SK-N-DZ (cell line): ENCODE measurements around the gene ZNF669.

Experiments
- DNase-seq: peaks from one replicate; pipeline ENCODE4 v3.0.0-alpha.2; 2015; ENCODE audit warnings: low spot score

Gene ZNF669

DNA sequence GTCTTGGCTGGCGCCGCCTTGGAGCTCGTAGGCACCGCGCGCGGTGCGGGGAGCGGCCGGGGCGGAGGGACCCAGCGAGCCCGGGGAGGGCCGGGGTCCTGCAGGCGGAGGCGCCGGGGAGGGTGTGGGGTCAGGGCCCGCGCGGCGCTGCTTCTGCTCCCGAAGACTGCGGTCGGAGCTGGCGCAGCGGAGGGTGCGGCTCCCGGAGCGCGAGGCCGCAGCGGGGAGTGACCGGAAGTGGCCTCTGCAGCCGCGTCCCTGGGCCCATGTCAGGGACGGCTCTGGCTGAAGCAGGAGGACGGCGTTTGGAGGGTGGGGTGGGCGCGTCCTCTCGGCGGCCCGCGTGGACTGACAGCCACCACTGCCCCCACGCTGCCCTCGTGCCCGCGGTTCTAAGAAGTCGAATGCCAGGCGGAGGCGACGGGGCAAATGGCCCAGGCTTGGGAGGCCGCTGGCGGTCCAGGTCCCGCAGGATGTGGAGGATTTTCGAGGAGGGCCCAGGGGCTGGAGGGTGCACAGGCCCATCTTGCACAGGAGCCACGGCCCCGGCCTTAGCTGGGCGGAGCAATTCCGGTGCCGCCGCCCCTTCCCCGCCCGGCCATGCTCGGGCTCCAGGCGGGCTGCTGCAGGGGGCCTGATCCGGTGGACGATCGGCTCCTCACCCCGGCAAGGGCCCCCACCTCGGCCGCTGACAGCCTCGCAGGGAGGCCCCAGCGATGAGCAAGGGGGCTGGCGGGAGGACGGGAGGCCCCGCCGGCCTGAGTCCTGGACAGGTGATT is 7.7 kb upstream of the ZNF669 start:
- DNase-seq = peak; percentile 57

GRCh38 chr1:247111259-247111699 is 7.1 kb upstream of the ZNF669 start:
- no peak for DNase-seq

DNA sequence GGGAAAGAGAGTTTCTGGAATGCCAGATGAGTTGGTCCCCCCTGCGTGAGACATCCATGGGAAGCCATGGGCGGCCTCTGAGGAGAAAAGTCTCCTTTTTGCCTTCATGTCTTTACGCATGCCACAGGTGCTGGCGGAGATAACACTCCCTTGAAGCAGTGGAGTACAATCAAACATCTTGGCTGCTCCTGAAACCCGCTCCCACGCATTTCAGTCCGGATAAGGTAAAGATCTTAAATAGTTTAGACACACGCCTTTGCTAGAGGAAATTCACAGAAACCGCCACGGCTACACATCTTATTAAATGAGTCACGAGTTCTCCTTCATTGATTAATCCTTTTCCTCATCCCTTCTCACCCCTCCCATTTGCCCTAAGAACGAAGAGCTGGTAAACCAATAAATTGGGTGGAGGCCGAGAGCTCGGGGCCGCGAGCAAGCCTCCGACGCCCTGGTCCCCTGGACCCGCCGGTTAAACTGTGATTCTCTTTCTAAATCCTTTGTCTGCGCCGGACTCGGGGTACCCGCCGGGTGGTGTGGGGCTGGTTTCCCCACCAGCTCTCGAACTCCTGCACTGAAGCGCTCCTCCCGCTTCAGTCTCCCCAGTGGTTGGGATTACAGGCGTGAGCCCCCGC is 6.6 kb upstream of the ZNF669 start:
- no peak for DNase-seq

DNA sequence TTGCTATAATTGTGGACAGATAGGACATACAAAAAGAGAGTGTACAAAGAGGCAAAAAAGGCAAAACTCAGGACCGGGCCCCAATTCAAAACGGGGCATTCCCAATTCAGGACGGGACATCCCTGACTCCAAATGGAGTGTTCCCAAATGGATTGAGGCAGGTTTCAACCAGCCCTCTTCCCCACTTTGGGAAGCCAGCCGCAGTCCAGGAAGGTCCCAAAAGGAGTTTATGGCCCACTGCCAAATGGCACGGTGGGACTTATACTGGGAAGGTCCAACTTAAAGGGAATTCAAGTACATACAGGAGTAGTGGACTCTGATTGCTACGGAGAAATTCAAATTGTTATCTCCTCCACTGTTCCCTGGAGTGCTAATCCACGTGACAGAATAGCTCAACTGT is 3.5 kb upstream of the ZNF669 start:
- DNase-seq = no peak

DNA sequence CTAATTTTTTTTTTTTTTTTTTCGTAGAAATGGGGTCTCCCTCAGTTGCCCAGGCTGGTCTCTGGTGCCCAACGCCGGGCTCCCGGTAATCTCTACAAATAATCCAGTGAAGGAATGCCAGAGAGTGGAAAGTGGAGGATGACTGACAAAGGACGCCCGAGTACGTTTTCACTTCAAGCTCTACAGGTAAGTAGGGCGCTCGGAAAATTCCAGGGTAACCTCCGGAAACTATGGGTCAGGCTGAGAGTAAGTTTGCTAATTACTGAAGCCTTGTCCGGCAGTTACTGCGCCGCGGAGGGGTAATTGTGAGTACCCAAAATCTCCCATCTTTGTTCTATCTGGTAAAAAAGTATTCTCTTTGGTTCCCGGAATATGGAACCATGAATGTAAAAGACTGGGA is 1.8 kb upstream of the ZNF669 start:
- no peak for DNase-seq

GRCh38 chr1:247104965-247105364 is 809 bp upstream of the ZNF669 start:
- no peak for DNase-seq

DNA sequence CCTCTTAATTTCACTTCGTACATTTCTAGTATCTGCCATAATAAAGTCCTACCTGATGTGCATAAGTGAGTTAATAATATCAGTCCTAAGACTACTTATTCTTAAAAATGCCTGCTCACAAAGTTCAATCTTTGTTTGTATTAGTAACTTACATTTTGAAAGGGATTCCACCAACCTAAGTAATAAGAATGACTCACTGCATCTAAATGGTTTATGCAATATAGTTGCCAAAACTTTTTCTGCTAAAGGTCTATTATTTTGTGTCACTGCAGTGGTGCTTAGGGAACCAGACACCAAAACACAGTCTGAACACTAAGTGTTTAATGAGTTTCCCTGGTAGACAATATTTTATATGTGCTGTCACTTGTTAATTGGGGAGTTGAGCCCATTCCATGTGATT is 1.8 kb downstream of the ZNF669 start:
- no peak for DNase-seq

DNA sequence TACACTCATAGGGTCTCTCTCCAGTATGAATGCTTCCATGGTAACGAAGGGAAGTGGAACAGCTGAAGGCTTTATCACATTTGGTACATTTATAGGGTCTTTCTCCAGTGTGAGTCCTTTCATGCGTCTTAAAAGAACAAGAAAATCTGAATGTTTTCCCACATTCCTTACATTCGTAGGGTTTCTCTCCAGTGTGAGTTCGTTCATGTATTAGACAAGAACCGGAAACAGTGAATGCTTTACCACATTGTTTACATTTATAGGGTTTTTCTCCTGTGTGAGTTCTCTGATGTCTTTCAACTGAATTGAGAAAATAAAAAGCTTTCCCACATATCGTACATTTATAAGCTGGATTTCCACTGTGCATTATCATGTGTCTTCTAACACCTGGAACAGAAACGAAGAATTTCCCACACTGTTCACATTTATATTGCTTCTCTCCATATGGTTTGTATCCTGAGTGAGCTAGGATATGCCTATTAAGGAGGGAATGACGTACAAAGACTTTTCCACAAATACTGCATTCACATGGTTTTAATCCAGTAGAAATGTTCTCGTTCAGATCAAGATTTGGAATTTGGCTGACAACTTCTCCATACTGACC is 3.4 kb downstream of the ZNF669 start:
- no peak for DNase-seq

DNA sequence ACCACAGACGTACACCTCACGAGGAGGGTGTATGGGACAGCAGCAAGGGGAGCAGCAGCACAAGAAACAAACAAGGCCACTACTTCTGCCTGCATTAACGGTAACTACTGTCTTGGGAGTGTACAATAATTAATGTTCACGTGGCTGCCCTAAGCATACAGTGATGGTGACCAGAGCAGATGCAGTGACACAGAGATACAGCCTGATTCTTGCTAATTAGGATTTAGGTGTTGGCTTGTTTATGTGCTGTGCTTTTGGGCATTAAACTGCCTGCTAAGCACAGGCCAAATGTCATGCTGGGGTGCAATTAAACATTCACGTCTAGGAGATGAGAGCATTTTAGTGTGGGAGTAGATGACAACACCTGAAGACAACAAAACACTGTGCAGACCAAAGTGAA is 7.2 kb downstream of the ZNF669 start:
- DNase-seq = no peak

DNA sequence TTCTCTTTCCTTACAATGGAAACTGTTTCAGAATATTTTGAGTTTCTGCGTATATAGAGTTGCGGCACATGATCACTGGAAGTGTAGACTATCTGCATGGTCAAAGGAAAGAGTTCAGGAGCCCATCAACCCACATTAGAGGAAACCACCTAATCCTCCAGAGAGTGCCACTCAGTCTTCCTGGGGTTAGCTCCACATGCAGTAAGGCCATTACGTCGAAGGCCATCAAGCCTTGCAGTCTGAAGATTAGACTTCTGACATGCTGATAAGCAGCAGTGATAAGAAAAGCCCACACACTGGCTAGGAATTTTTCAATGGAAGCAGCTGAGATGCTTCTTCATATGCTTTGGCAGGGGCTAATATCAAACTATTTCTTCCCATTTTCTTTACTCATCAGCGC is 7.6 kb downstream of the ZNF669 start:
- no peak for DNase-seq

GRCh38 chr1:247096112-247096511 is 8.0 kb downstream of the ZNF669 start:
- DNase-seq = no peak

DNA sequence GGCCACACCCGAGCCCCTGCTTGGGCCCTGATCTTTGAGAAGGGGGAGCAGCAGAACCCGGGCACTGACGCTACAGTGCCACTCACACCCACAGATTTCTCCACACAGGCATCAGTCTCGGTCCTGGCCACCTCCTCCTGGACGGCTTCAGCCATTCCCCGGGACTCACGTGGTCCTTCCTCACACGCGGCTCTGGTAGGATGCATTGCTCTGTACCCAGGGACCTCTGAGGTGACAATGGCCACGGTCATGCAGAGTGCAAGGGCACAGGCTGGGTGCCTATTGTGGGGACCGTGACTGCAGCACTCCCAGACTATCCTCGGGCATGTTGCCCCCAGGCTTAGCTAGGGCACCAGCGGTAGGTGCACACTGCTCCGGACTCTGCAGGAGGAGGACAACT is 13.7 kb downstream of the ZNF669 start:
- no peak for DNase-seq

DNA sequence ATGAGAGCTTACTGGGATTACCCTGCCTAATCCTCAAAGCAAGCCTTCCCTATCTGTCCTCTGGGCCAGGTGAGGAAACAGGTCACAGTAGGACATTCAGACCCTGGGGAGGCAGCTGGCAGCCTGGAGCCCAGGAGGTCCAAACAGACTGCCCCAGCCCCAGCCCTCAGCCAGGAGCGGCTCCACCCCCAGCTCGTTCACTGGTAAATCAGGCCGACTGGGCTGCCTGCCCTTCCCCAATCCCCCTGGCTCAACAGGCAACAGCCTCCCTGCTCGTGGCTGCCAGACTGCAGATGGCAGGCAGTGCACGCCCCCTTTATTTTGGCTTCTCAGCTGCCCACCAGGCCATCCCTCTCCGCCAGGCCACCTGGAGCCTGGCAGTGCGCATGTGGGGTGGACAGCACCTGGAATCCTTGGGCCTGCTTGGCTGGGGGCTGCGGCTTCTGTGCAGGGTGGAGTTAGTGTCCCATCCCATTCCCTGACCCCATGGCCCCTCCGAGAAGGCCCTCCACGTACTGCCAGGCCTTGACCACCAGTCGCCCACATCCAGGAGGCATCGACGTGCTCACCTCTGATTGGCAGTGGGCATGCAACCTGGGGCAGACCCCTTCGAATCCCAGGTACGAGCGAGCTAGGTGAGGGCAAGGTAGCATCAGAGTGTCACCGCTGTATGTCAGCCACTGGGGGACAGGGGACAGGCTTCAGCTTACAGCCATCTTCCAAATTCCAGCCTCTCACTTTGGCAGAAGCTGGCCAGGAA is 14.4 kb downstream of the ZNF669 start:
- no peak for DNase-seq

GRCh38 chr1:247088967-247089366 is 15.2 kb downstream of the ZNF669 start:
- no peak for DNase-seq

DNA sequence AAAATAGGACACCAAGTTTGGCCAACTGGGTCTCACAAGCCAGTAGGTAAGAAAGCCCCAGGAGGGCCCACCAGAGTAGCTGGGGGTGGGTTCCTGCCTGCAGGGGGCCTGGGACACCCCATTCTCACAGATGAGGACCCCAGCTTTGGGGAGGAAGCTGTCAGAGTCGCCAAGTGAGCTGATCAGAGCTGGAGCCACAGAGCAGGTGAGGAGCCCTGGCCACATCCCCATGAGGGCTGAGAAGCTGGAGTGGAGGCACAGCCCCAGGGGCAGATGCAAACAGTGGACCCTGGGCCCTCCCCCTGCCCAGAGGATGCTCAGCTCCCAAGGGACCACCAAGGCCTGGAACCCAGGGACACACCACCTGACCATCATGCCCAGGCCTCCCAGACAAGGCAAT is 16.9 kb downstream of the ZNF669 start:
- no peak for DNase-seq

DNA sequence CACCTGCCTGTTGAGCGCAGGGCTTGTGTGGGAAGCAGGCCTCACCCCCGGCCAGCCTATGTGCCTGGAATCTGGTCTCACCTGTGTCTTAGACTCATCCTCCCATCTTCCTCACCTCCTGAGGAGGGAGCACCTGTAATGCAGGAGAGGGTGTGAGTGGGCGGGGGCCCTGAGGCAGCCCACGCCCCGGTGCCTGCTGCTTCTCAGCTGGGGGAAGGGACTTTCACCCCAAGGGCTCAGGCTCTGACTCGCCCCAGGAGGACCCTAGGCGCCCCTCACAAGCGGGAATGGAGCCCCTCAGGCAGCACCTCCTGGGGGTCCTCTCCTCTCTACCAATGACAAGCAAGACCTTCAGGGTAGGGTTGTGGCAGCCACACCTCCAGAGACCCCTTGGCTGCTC is 18.8 kb downstream of the ZNF669 start:
- no peak for DNase-seq

GRCh38 chr1:247084771-247085170 is 19.4 kb downstream of the ZNF669 start:
- no peak for DNase-seq

GRCh38 chr1:247079141-247079874 is 24.8 kb downstream of the ZNF669 start:
- DNase-seq = no peak

DNA sequence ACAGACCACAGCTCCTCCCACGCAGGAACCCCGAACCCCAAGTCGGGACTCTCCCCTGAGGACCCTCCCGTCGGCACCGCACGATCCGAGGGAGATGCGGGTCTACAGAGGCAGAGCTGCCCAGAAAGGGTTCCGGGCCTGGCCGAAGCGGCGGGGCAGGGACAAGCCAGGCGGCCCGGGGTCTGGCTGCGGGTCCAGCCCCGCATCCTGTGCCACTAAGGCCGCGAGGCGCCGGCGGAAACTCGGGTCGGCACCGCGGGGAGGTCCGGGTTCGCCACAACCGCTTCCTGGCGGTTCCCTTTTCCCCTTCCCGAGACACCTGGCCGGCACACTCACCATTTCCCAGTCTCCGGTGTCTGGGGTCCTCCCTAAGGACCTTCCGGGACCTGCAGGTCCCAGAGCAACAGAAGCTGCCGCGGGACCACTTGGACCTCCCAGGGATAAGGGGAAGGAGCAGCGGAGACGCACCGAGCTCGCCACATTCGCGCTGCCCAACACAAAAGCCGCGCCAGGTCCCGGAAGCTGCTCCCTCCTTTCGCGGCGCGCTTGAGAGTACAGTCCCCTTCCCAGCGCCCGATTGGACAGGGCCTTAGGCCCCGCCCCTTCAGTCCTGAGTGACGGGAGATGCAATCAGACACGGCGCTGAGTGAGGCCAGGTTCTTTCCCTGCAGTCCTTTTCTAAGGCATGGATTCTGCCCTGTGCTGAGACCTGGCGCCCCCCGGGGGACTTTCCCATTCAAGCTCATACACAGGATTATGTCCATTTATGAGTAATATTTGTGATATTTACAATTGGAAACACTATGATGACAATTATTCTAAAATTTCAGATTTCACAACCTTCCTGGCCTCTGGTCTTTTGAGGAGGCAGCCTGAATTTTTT is 25.7 kb downstream of the ZNF669 start, which contains the start of gene ZNF670:
TSS of gene ZNF670 (minus strand) at position 554 of the 883 bp plus-strand sequence. CDS start at position 339, 215 bp downstream.
- DNase-seq = peak; percentile 98

GRCh38 chr1:247077876-247078257 is 26.3 kb downstream of the ZNF669 start:
- DNase-seq = no peak
